H9 (cell line): Measurements from ENCODE around the gene FANCE. TPM values are rescaled to one million over a fixed set of nuclear protein-coding genes. Genes with fewer than 3 reads are reported as not detected.
A peak's percentile ranks its signal among the peaks of the same experiment; 100 is the strongest.

Experiments used
- DNase-seq: peaks from one replicate; pipeline ENCODE4 v3.0.0-alpha.2; 2017
- H2AFZ ChIP-seq: one replicate; pipeline ENCODE4 v1.6.1; 2013; ENCODE audit warnings: mild to moderate bottlenecking, low read length, control low read depth, moderate library complexity
- H2AK5ac ChIP-seq: 2 replicates; pipeline ENCODE4 v1.6.1; 2013; ENCODE audit warnings: low read length, control low read depth, mixed read lengths; ENCODE audit not compliant: insufficient read length
- H2BK120ac ChIP-seq: one replicate; pipeline ENCODE4 v1.6.1; 2013; ENCODE audit warnings: low read depth, mild to moderate bottlenecking, low read length, control low read depth, inconsistent platforms; ENCODE audit not compliant: poor library complexity, severe bottlenecking
- H2BK12ac ChIP-seq: 2 replicates; pipeline ENCODE4 v1.6.1; 2013; ENCODE audit warnings: low read length, control low read depth, mixed read lengths, low read depth; ENCODE audit not compliant: insufficient read length
- H2BK15ac ChIP-seq: 2 replicates; pipeline ENCODE4 v1.6.1; 2013; ENCODE audit warnings: low read depth, low read length, control low read depth
- H2BK20ac ChIP-seq: one replicate; pipeline ENCODE4 v1.6.1; 2013; ENCODE audit warnings: low read depth, mild to moderate bottlenecking, low read length, control low read depth, inconsistent platforms; ENCODE audit not compliant: poor library complexity, severe bottlenecking
- H2BK5ac ChIP-seq: 2 replicates; pipeline ENCODE4 v1.6.1; 2013; ENCODE audit warnings: low read length, control low read depth, mixed read lengths; ENCODE audit not compliant: insufficient read length
- H3K14ac ChIP-seq: 2 replicates; pipeline ENCODE4 v1.6.1; 2013; ENCODE audit warnings: low read length, control low read depth; ENCODE audit not compliant: insufficient read depth
- H3K18ac ChIP-seq: 2 replicates; pipeline ENCODE4 v1.6.1; 2013; ENCODE audit warnings: low read depth, mild to moderate bottlenecking, mixed read lengths, low read length, control low read depth; ENCODE audit not compliant: insufficient read length
- H3K23ac ChIP-seq: 2 replicates; pipeline ENCODE4 v1.6.1; 2013; ENCODE audit warnings: low read length, control low read depth, mixed read lengths, low read depth; ENCODE audit not compliant: insufficient read length
- H3K23me2 ChIP-seq: 2 replicates; pipeline ENCODE4 v1.6.1; 2013; ENCODE audit warnings: low read depth, mild to moderate bottlenecking, mixed read lengths, low read length, control low read depth; ENCODE audit not compliant: insufficient read length, poor library complexity, severe bottlenecking
- H3K27ac ChIP-seq: 2 replicates; pipeline ENCODE4 v1.5.1; 2013; ENCODE audit warnings: low read length, control low read depth, mixed read lengths, low read depth; ENCODE audit not compliant: insufficient read length
- H3K27me3 ChIP-seq: 2 replicates; pipeline ENCODE4 v1.6.1; 2013; ENCODE audit warnings: low read length, control low read depth, inconsistent platforms; ENCODE audit not compliant: insufficient read depth
- H3K4ac ChIP-seq: 2 replicates; pipeline ENCODE4 v1.6.1; 2013; ENCODE audit warnings: low read depth, mild to moderate bottlenecking, control low read depth, inconsistent platforms, low read length, moderate library complexity
- H3K4me1 ChIP-seq: 2 replicates; pipeline ENCODE4 v1.6.1; 2013; ENCODE audit warnings: low read length, control low read depth, inconsistent platforms; ENCODE audit not compliant: insufficient read depth
- H3K4me2 ChIP-seq: 2 replicates; pipeline ENCODE4 v1.6.1; 2013; ENCODE audit warnings: low read length, control low read depth, mixed read lengths; ENCODE audit not compliant: insufficient read length, insufficient read depth
- H3K56ac ChIP-seq: 2 replicates; pipeline ENCODE4 v1.6.1; 2013; ENCODE audit warnings: low read depth, mild to moderate bottlenecking, mixed read lengths, low read length, control low read depth; ENCODE audit not compliant: insufficient read length
- H3K79me1 ChIP-seq: 2 replicates; pipeline ENCODE4 v1.6.1; 2013; ENCODE audit warnings: low read depth, mild to moderate bottlenecking, moderate library complexity, low read length, control low read depth, inconsistent platforms; ENCODE audit not compliant: insufficient read depth, poor library complexity, severe bottlenecking
- H3K79me2 ChIP-seq: 2 replicates; pipeline ENCODE4 v1.6.1; 2013; ENCODE audit warnings: low read length, control low read depth, inconsistent platforms; ENCODE audit not compliant: insufficient read depth
- H3K9ac ChIP-seq: 2 replicates; pipeline ENCODE4 v1.6.1; 2013; ENCODE audit warnings: low read length, control low read depth, mixed read lengths; ENCODE audit not compliant: insufficient read length; ENCODE audit errors: extremely low read depth
- H3K9me3 ChIP-seq: one replicate; pipeline ENCODE4 v1.6.1; 2013; ENCODE audit warnings: low read depth, low read length, inconsistent platforms; ENCODE audit not compliant: control insufficient read depth
- H3T11ph ChIP-seq: one replicate; pipeline ENCODE4 v1.6.1; 2013; ENCODE audit warnings: mild to moderate bottlenecking, low read length, control low read depth, inconsistent platforms
- H4K20me1 ChIP-seq: one replicate; pipeline ENCODE4 v1.6.1; 2013; ENCODE audit not compliant: control insufficient read depth, insufficient read length, insufficient read depth
- H4K5ac ChIP-seq: 2 replicates; pipeline ENCODE4 v1.6.1; 2013; ENCODE audit warnings: low read depth, mild to moderate bottlenecking, mixed read lengths, low read length, control low read depth; ENCODE audit not compliant: insufficient read length
- H4K8ac ChIP-seq: replicated peaks from 2 replicates; pipeline ENCODE4 v1.6.1; 2013; ENCODE audit warnings: low read length, control low read depth, mixed read lengths, low read depth; ENCODE audit not compliant: insufficient read length
- H4K91ac ChIP-seq: 2 replicates; pipeline ENCODE4 v1.6.1; 2013; ENCODE audit warnings: low read depth, mild to moderate bottlenecking, moderate library complexity, mixed read lengths, low read length, control low read depth; ENCODE audit not compliant: insufficient read length
- H3K27ac Mint-ChIP-seq, 3 experiments: 2 replicates in 2 of 3; 3 replicates in 1 of 3; pipeline ENCODE4 v1.8.0; 2020 to 2021; ENCODE audit warnings: mixed read lengths in 3 of 3, mild to moderate bottlenecking in 1 of 3, moderate library complexity in 1 of 3
- H3K27me3 Mint-ChIP-seq: 2 replicates; pipeline ENCODE4 v1.8.0; 2021; ENCODE audit warnings: low read depth, mild to moderate bottlenecking, moderate library complexity, mixed read lengths
- H3K36me3 Mint-ChIP-seq, 3 experiments: 2 replicates in 2 of 3; 3 replicates in 1 of 3; pipeline ENCODE4 v1.8.0; 2020 to 2021; ENCODE audit warnings: low read depth in 3 of 3, mixed read lengths in 3 of 3; ENCODE audit not compliant: insufficient read depth in 1 of 3
- H3K4me1 Mint-ChIP-seq, 2 experiments: 2 replicates each; pipeline ENCODE4 v1.8.0; 2020; ENCODE audit warnings: mixed read lengths in 2 of 2
- H3K4me3 Mint-ChIP-seq, 2 experiments: 2 replicates in 1 of 2; 3 replicates in 1 of 2; pipeline ENCODE4 v1.8.0; 2020 to 2021; ENCODE audit warnings: mild to moderate bottlenecking in 2 of 2, mixed read lengths in 2 of 2, moderate library complexity in 1 of 2
- H3K9me3 Mint-ChIP-seq, 2 experiments: 2 replicates in 1 of 2; 3 replicates in 1 of 2; pipeline ENCODE4 v1.8.0; 2020; ENCODE audit warnings: mild to moderate bottlenecking in 2 of 2, mixed read lengths in 2 of 2, moderate library complexity in 1 of 2
- CTCF ChIP-seq: fragments of 200-600 bp; sonication (generic); conservative IDR thresholded peaks from 3 replicates; pipeline ENCODE4 v1.8.0; 2021; ENCODE audit warnings: antibody characterized with exemption, mild to moderate bottlenecking
- WGBS: extraction: QIAGEN DNeasy Blood & Tissue Kit; methylation state at CpG from one replicate; pipeline ENCODE4 v1.1.7; 2013; ENCODE audit warnings: missing lambda C conversion rate, low lambda C conversion rate, mixed read lengths; ENCODE audit not compliant: insufficient read length; ENCODE audit errors: extremely low coverage; 5-methylcytosine and 5-hydroxymethylcytosine counted together
- total RNA-seq: library from RNA; stranded (reverse); gene quantifications from 2 replicates; pipeline ENCODE4 v1.2.1, GENCODE V29; 2021

The FANCE gene
- total RNA-seq, 1 experiment from 2014 or later = 8.4 TPM

- Histone ChIP-seq H2BK20ac (no peak overlapping the region), H3K79me2 (no peaks in the 10 kb centered on the region), H3K14ac (no peak overlapping the region), H3K23me2 (no peaks in the 10 kb centered on the region), H4K5ac (no peak overlapping the region), H3T11ph (no peak overlapping the region), H3K18ac (no peak overlapping the region), H4K20me1 (no peaks in the 10 kb centered on the region), H3K9ac (no peak overlapping the region), H4K91ac (no peak overlapping the region), H3K9me3 (no peaks in the 10 kb centered on the region), H4K8ac (no peak overlapping the region), H3K23ac (no peak overlapping the region), H3K4me1 (no peaks in the 10 kb centered on the region), H2BK12ac (no peak overlapping the region), H3K27me3 (no peaks in the 10 kb centered on the region), H3K79me1 (no peaks in the 10 kb centered on the region), H2AFZ (no peak overlapping the region), H2BK15ac (no peak overlapping the region), H2AK5ac (no peak overlapping the region), H3K56ac (no peak overlapping the region), H3K4ac (no peak overlapping the region), H2BK120ac (no peak overlapping the region), H2BK5ac (no peak overlapping the region), H3K4me2 (no peak overlapping the region), H3K27ac (no peak overlapping the region)
- H3K9me3 Mint-ChIP-seq = 0 out of 5 replicates have a peak, but pooled peaks cover 0 to 1% of the 10 kb centered on the region in 2 experiments
- no CpG with 5 or more reads among the region's 4 CpGs for WGBS
- no peak for TF ChIP-seq CTCF
- peaks cover 1% of the 10 kb centered on the region; the same call in 1 of the 2 replicates for H3K27me3 Mint-ChIP-seq
- H3K4me1 Mint-ChIP-seq = peaks cover 13 to 30% of the 10 kb centered on the region in 2 experiments
- no peak for DNase-seq
- peaks cover 26 to 73% (median 66%) of the 10 kb centered on the region in 3 experiments for H3K36me3 Mint-ChIP-seq
- no peak overlapping the region; a peak in 1 of 5 replicates for H3K4me3 Mint-ChIP-seq
- peak overlapping the region in 2 of 3 experiments; percentile 42 to 48; a peak in 3 of 7 replicates for H3K27ac Mint-ChIP-seq
These were observed 23.4 kb downstream of the FANCE start for GRCh38 chr6:35475573-35475972.
